Stimulated activated CD4-positive, alpha-beta T cell treated with anti-CD3 and anti-CD28 coated beads, TNF-alpha, amount 100 ng/mL, for 48 hours (primary cell): ENCODE results near the gene MPZL3.

Experiments
- DNase-seq, 3 donors: peaks; one replicate each; pipeline ENCODE4 v3.0.0-alpha.2; 2020; ENCODE audit warnings: low read depth in 3 of 3

Gene MPZL3, protein sequence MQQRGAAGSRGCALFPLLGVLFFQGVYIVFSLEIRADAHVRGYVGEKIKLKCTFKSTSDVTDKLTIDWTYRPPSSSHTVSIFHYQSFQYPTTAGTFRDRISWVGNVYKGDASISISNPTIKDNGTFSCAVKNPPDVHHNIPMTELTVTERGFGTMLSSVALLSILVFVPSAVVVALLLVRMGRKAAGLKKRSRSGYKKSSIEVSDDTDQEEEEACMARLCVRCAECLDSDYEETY

DNA sequence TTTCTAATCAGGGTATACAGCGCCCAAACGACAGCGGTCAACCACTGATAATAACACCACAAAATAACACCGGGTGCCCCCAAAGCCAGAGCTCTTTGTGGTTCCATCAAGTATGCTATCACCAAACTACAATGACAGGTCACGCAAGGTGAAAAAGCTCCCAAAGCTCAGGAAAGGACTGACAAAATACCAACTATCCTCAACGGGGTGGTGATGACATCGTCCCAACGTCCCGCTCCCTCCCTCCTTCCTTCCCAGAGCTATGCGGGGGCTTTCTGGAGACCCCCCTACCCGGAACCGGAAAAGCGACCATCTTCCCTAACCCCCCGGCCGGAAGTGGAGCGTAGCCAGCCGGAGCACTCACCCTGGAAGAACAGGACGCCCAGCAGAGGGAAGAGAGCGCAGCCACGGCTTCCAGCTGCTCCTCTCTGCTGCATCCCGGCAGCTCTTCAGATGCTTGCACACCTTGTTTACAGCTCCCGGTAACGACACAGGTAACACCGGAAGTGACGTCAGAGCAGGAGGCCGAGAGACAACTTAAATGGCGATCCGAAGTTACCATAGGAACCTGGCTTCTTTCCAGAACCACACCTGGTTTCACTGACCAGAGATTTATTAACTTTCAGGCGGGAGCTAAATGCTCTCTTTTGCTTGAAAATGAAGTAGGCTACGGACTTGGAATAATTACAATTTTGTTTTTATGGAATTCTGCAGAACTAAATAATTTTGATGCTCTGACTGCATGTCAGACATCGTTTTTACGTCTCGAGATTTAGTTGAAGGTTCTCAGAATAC lies at the start of gene MPZL3:
MPZL3 (minus strand) TSS at position 508 of the 795 bp plus-strand sequence; CDS start at position 437, 71 bp downstream.
- DNase-seq = peak; percentile 71 to 80 (median 74)

DNA sequence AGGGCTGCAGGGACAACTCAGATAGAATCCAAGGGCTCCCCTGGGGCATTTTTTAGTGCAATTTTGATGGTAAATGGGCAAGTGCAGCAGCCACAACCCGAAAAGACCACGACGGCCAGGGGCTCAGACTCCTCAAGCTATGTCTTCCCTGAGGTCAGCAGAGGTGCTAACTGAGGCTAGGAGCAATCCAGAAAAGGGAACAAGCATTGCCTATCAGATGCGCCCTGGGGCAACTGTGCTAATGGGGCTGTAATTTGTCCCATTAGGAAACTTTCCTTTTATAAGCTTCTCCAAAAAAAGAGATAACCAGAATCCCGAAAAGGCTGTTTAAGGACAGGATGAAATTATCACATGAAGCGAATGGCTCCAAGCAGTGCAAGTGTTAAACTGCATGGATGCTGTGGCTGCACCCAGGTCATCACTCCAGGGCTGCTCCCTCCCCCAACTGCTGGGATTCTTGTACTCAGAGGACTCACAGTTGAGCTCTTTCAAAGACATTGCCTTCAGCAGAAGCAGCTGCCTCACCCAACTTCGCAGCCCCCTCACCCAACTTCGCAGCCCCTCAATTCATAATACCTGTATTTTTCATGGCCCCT lies 49.5 kb upstream of the MPZL3 start:
- DNase-seq = no peak

DNA sequence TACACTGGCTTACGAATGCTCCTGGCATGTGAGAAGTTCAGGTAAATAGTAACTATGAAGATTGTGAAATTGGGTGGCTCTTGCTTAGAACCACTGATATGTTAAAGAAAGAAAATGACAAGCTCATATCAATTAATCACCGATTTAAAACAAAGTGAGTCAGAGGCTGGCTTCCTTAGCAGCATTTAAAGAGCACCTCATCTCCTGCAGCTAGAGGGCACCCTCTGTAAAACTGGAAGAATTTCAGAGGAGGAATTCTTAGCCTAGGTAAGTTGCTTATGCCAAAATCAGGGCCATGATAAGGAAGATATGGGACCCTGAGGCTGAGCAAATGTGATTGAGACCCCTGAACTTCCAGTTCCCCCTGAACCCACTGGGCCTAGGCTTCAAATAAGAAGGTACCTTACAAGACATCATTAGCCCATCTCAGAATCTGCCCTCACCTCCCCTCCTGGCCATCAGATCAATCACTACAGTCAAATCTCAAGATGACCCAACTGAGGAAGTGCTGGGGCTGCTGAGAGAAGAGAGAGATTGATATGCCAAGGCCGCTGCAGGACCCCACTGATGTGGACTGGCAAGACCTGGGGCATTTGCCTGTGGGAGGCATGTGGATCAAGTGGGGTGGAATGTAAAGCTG lies 43.8 kb upstream of the MPZL3 start:
- no peak for DNase-seq

DNA sequence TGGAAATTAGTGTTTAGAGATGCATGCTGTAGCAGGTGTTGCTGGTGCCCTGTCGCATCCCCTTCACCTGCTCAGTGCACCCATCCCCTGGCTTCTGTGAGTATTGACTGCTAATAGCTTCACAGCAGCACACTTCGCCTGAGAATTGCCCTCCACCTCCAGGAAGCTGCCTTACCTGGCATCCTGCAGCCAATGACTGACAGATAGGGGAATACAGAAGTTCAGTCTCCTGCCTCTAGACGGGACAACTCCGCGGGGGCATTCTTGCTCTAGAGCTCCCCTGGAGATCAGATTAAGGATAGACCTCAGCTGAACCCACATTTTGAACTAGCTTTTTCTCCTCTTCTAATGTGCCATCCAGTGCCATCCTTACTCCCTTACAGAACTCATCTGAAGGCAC lies 43.0 kb upstream of the MPZL3 start:
- DNase-seq = no peak

DNA sequence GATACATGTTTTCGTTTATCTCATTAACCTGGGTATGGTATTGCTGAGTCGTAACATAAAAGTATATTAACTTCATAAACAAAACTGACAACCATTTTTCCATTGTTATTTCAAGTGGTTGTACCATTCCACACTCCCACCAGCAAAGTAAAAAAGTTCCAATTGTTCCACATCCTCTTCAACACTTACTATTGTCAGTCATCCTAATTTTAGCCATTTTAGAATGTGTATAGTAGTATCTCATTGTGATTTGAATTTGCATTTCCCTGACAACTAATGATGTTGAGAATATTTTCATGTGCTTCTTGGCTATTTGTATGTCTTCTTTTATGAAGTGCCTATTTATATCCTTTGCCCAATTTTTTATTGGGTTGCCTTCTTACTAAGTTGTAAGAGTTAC lies 41.9 kb upstream of the MPZL3 start:
- DNase-seq = no peak

DNA sequence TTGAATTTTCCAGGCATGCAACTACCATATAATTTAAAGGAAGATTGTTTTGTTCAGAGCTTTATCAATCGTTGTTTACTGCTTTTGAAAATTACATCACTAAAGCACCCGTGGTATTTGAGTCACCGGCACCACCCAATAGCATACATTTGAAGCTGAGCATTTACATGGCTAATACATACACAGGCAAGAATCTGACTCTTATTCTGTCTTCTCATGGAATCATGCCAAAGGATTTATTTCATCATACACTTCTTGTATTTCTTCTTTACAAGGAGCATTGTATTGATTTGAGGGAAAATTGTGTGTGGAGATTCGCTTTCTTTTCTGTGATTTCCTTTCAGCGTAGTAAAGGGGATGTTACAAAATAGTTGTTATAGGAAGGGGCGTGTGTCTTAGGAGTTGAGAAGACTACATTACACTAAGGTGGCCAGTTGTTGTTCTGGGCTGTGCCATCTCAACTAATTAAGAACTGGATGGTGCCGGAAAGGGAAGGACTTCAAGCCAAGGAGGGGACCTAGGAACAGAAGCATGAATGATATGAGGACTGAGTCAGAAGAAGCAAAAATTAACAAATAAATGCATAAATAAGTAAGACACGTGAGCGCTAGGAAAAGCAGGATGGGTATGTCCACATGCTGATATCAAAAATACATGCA lies 39.4 kb upstream of the MPZL3 start:
- no peak for DNase-seq

DNA sequence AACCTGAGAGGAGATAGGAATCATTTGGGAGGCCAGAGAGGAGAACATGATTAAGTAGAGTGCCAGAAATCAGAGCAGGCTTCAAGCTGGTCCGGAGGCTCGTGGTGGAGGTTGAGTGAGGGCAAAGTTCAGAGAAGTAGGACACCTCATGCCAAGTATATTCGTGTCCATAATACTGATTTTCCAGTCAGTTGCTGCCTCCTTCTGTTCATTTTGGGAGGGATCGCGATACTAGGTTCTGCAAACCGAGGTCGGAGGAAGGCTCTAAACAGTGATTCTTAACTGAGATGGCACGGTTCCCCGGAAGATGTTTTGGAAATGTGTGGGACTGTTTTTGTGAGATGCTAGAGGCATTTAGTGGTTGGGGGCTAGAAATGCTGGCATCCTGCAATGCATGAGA lies 38.8 kb upstream of the MPZL3 start:
- no peak for DNase-seq

DNA sequence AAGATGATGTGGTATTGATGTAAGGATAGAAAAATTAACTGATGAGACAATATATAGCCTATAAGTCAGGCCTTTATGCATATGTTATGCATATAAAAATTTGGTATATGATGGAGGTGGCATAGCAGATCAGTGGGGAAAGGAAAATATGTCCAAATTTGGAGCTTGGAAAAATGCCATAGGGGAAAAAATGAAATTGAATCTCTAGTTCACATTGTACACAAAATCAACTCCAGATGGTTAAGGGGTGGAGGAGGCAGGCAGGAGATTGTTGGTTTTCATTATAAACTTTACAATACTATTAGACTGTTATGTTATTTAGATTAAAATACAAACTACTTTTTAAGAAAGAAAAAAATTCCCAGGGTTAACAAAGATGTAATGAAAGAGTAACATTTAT lies 37.2 kb upstream of the MPZL3 start:
- DNase-seq = no peak

DNA sequence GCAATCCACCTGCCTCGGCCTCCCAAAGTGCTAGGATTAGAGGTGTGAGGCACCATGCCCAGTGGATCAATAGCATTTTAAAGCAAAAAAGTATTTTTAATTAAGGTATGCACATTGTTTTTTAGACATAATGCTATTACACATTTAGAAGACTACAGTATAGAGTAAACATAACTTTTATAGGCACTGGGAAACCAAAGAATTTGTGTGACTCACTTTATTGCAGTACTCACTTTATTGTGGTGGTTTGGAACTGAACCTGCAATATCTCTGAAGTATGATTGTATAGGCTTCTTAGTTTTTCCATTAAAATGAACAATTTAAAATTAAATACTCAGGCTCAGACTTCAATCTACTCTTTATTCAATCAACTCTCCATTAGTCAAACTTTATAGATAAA lies 34.8 kb upstream of the MPZL3 start:
- DNase-seq = no peak

DNA sequence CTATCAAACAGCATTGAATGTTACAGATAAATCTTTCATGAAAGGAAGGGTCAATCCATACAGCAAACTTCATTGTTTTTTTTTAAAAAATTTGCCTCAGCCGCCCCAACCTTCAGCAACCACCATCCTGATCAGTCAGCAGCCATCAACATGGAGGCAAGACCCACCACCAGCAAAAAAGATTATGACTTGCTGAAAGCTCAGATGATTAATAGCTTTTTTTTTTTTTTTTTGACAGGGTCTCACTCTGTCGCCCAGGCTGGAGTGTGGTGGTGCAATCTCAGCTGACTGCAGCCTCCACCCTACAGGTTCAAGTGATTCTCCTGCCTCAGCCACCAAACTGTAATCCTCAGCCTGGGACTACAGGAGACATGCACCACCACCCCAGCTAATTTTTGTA lies 34.4 kb upstream of the MPZL3 start:
- DNase-seq = no peak

DNA sequence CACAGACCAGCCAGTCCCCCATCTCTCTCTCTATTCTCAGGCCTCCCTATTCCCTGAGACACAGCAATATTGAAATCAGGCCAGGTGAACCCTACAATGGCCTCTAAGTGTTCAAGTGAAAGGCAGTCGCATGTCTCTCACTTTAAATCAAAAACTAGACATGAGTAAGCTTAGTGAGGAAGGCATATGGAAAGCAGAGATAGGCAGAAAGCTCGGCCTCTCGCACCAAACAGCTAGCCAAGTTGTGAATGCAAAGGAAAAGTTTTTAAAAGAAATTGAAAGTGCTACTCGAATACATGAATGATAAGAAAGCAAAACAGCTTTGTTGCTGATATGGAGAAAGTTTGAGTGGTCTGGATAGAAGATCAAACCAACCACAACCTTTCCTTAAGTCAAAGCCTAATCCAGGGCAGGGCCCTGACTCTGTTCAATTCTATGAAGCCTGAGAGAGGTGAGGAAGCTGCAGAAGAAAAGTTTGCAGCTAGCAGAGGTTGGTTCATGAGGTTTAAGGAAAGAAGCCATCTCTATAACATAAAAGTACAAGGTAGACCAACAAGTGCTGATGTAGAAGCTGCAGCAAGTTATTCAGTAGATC lies 31.7 kb upstream of the MPZL3 start:
- no peak for DNase-seq

DNA sequence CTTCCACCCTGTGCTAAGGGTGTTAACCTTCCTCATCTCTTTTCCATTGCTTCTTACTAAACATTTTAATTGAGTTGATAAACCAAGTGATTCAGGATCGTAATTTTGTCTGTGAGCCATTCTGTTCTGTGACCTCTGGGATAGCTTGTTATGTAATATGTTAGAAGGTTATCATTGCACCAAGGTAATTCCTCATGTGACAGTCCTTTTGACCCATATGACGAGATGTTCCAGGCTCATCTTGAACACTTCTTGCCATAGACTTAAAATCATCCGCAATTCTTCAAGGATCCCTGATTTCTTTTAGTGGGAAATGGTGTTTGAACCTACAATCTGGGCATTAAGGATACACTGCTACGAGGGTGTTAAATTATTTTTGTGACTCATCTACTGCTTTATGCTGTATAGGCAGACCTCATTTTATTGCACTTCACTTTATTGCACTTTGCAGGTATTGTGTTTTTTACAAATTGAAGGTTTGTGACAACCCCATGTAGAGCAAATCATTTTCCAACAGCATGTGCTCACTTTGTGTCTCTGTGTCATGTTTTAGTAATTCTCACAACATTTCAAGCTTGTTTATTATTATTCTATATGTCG lies 31.0 kb upstream of the MPZL3 start:
- no peak for DNase-seq

DNA sequence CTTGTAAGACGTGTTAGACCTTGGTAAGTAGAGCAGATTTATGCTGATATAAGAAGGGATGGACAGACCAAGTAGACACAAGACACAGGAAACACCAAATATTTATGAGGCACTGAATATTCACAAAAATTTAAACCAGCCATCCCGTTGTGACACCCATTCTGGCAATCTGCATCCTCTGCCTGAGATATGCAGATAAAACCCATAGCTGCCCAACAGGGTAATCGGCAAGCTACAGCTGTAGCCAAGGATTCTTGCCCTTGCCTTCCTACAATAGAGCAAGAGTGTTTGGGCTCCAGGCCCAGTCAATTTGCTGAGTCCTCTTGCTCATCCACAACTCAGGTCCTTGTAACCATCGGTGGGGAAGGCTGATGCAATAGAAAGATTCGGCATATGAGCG lies 30.4 kb upstream of the MPZL3 start:
- no peak for DNase-seq

DNA sequence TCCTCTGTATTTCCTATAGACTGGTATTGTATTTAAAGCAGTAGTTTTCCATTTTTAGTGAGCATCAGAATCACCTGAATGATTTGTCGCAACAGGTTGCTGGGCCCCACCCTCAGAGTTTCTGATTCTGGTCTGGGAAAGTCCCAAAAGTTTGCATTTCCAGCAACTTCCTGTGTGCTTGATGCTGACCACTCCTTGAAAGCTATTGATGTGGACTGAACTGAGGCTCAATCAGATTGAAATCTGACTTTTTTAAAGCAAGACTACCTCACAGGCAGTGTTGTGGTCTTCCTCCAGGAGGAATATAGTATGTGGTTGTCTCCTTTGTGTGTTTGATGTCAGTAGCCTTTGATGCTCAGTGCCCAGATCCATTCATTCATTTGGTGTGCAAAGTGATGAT lies 29.1 kb upstream of the MPZL3 start:
- DNase-seq = no peak

DNA sequence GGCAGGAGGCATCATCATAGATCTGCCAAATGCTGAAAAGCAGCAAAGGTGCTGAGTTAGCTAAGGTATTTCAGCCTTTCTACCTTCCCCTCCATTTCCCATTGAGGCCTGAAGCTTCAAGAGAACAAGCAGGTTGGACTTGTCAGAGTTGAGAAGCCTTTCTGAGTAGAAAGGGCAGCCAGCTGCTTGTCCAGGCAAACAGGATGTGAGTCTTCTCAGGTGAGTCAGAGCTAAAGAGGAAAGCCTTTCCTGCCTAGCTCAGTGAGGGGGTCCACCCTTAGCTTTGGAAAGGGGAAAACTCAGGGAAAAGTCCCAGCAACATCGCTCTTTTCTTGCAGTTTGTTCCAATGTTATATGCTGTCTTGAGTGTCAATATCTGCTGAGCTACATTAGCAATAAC lies 25.1 kb upstream of the MPZL3 start:
- DNase-seq = no peak

DNA sequence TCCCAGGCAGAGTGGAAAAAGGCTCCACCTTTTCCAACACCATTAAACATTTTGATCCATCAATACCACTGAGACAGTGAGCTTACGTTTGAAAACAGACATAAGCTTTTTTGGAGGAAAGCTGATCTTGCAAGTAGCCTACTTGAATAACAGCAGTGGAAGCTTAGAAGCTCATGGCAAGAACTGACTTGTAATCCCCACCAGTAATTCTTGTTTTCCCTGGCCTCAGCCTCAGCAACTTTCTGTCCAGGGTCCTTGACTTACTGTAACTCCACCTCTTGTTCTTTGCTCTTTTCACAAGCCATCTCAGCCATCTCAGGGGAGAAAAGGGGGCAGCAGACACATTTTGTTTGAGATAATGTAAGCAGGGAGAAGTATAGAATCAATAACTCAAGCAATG lies 24.3 kb upstream of the MPZL3 start:
- DNase-seq = no peak

DNA sequence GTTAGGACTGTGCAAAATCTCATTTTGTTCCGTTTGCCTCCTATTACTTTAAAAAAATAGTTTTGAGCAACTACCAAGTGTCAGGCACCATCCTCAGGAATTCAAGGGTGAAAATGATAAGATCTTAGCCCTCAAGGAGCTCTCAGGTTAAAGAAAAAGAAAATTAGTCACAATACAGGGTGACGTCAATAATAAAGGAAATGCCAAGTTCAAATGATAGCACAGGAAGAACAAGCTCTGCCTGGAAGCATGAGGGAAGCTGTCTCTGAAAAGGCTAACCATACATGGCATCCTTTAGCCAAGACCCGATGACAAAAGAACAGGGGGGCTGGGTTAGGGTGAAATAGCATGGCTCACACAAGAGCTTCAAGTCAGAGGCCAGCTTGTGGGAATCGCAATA lies 23.0 kb upstream of the MPZL3 start:
- DNase-seq = no peak

DNA sequence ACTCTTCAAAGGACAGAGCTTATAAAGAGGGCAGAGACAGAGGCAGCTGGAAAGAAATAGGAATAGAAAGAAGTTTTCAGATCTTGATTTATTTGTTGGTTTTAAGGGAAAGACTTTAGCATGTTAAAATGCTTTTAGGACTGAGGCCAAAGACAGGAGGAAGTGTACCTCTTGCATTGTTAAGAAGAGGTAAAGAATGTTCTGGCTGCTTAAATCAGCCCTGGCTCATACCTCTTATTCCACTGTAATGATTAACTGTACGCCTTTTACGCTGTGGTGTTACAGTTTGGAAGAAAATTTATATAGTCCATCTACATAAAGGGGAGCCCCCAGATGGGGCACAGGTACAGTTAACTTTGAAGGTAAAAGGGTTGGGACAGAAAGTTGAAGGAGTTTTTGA lies 22.0 kb upstream of the MPZL3 start:
- DNase-seq = no peak

DNA sequence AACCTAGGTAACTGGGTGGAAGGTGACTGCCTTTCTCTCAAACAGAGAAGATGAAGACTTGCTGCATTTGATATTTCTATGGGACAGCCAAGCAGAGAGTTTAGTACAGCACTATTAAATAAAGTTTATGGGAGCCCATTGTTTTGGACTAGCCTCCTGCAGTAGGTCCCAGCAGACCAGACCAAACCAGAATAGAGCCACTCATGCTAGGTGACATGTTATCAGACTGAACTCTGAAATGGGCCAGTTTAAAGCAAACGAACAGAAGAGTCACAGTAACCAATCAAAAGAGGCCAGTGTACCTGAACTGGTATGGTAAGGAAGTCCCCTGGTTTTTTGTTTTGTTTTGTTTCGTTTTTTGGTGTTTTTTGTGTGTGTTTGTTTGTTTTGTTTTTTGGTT lies 19.8 kb upstream of the MPZL3 start:
- DNase-seq = no peak

DNA sequence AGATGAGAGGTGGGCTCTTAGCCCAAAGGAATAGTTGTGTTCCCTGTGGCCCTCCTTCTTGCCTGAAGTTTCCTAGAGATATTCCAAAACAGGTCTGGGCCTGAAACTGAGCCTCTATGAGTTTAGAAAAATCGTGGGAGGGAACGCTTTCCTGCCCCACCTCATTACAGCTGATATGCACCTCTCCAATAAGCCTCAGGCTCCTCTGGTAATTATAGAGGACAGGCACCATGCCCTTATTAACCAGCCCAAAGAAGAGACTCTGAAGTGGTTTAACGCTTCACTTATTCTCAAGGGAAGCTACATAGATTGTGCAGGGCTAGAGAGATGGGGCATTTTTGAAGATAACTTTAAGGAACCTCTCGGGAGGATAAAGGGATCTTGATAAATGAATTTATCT lies 15.3 kb upstream of the MPZL3 start:
- DNase-seq = no peak

DNA sequence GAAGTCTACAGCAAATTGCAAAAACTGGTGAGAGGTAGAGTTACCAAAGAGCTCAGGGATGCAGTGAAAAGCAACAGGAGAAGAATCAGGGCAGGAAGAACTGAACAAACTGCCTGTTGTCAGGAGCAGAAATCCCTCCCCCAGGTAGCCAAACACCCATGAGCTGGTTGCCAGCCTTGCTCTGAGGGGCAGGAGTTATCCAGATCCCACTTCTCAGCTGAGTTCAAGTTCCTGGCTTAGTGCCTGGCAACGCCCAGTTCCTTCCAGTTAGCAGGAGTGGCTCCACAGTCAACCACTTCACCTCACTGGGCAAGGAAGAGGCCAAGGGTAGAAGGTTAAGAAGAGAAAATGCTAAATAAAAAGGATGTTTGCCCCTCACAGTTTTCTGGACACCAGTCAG lies 13.8 kb upstream of the MPZL3 start:
- DNase-seq = no peak
